Activated CD8-positive, alpha-beta T cell treated with anti-CD3 and anti-CD28 coated beads, Interleukin-2, amount 10 ng/mL, durations not matched to agents 7 days and 5 days (primary cell): ENCODE measurements around the gene ENDOV. TPM values are rescaled to one million over a fixed set of nuclear protein-coding genes. Genes with fewer than 3 reads are reported as not detected.

Experiments used
- ATAC-seq: fragments of 150-1000 bp; cut with Tn5 transposase; one replicate; pipeline ENCODE4 v1.10.0; 2021; ENCODE audit warnings: moderate library complexity
- CTCF ChIA-PET: fragments of 350-600 bp; sonication (Branson Sonifier 250); formaldehyde crosslinking; loops from one replicate; lab custom pipeline; 2021; ENCODE audit warnings: antibody characterized with exemption; lab: Charles Lee
- POLR2A ChIA-PET: fragments of 350-600 bp; sonication (Branson Sonifier 250); formaldehyde crosslinking; loops from one replicate; lab custom pipeline; 2021; ENCODE audit warnings: antibody characterized with exemption; lab: Charles Lee
- DNase-seq: peaks from one replicate; pipeline ENCODE4 v3.0.0-alpha.2; 2020
- H3K27ac Mint-ChIP-seq: one replicate; pipeline ENCODE4 v1.8.0; 2021; ENCODE audit warnings: mild to moderate bottlenecking, mixed read lengths
- H3K27me3 Mint-ChIP-seq: one replicate; pipeline ENCODE4 v1.8.0; 2021; ENCODE audit warnings: low read depth, mixed read lengths
- H3K36me3 Mint-ChIP-seq: one replicate; pipeline ENCODE4 v1.8.0; 2021; ENCODE audit warnings: low read depth, mixed read lengths
- H3K4me1 Mint-ChIP-seq: one replicate; pipeline ENCODE4 v1.8.0; 2021; ENCODE audit warnings: low read depth, mixed read lengths
- H3K4me3 Mint-ChIP-seq: one replicate; pipeline ENCODE4 v1.8.0; 2021; ENCODE audit warnings: mild to moderate bottlenecking, mixed read lengths
- H3K9me3 Mint-ChIP-seq: one replicate; pipeline ENCODE4 v1.8.0; 2022; ENCODE audit warnings: mixed read lengths; ENCODE audit not compliant: insufficient read depth
- total RNA-seq, 2 experiments: library from RNA; stranded (reverse); gene quantifications; one replicate each; pipeline ENCODE4 v1.2.3, GENCODE V29; 2021

Gene ENDOV
- 10 to 100 TPM; 15.7 to 18.7 TPM for total RNA-seq

DNA sequence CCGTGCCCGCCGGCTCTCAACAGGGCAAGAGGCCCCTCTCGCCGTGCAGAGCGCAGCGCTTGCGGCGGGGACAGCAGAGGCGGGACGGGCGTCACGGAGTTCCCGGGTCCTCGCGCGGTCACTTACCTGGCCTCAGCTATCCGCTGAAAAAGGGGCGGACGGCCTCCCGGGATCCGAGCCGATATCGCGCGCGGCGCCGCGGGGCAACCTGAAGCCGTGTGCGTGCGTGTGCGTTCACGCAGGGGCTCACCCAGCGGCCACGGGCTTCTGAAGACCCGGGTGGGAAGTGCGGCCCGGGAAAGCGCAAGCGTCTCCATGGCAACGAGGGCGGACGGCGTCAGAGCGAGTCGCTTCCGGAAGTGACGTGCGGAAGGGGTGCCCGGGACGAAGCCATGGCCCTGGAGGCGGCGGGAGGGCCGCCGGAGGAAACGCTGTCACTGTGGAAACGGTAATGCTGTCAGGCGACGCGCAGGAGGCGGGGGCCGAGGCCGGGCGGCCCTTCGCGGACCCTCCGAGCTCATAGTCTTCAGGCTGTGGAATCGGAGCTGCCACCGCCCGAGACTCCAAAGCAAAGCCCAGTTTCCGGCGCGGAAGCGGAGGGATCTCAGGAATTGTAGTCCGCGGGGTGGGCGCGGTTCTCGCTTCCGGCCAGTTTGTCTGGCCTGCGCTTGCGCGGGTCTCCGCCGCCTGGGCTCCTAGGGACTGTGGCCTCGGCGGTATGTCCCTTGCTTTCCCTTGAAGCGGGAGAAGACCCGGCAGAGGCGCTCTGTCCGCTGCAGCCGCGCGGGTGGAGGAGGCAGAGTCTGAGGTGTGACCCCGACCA lies at the start of gene ENDOV:
TSS of gene ENDOV (plus strand) at position 365 of the 823 bp plus-strand sequence. CDS start at position 393, 28 bp downstream.
- Mint-ChIP-seq H3K27ac (peak within 1 kb of the TSS; percentile 78), H3K27me3 (peaks cover 15% of the 10 kb centered on the region), H3K9me3 (no peaks in the 10 kb centered on the region), H3K4me1 (peaks cover 23% of the 10 kb centered on the region), H3K36me3 (peaks cover 5% of the 10 kb centered on the region), H3K4me3 (peak within 1 kb of the TSS; percentile 86)
- ChIA-PET CTCF (interaction anchor here (0.9 to 2.9 kb wide), 6 partner anchors 10 to 161 kb away, joined by 3 to 7 read pairs (median 3); partner anchors contain the start of gene RPTOR), POLR2A (interaction anchor here (0.9 kb wide), 1 partner anchor 40 kb away, joined by 3 read pairs; no protein-coding TSS in a partner anchor)
- DNase-seq = peak; percentile 95
- ATAC-seq = peak; percentile 89

- Mint-ChIP-seq H3K27ac (no peak overlapping the region), H3K9me3 (no peaks in the 10 kb centered on the region), H3K27me3 (no peaks in the 10 kb centered on the region), H3K4me3 (no peak overlapping the region), H3K36me3 (peaks cover 86% of the 10 kb centered on the region), H3K4me1 (no peaks in the 10 kb centered on the region)
- ChIA-PET POLR2A (interaction anchor here (0.6 kb wide), 1 partner anchor 13 kb away, joined by 3 read pairs; no protein-coding TSS in a partner anchor), CTCF (no interaction called here)
- no peak for ATAC-seq
- DNase-seq = no peak
Observed at GRCh38 chr17:80365983-80366382, 49.0 kb upstream of the ENDOV start.

- ChIA-PET POLR2A (no interaction called here), CTCF (no interaction called here)
- H3K27ac Mint-ChIP-seq = no peak overlapping the region
- no peak overlapping the region for H3K4me3 Mint-ChIP-seq
- no peak for ATAC-seq
- no peaks in the 10 kb centered on the region for H3K27me3 Mint-ChIP-seq
- H3K9me3 Mint-ChIP-seq = no peaks in the 10 kb centered on the region
- no peak for DNase-seq
- no peaks in the 10 kb centered on the region for H3K4me1 Mint-ChIP-seq
- H3K36me3 Mint-ChIP-seq = peaks cover 83% of the 10 kb centered on the region
Observed at GRCh38 chr17:80367503-80367902, 47.5 kb upstream of the ENDOV start.

- POLR2A ChIA-PET = no interaction called here
- CTCF ChIA-PET = interaction anchor here (1.2 kb wide), 1 partner anchor 9 kb away, joined by 3 read pairs; no protein-coding TSS in a partner anchor
- Mint-ChIP-seq H3K27me3 (no peaks in the 10 kb centered on the region), H3K36me3 (peaks cover 84% of the 10 kb centered on the region), H3K4me3 (no peak overlapping the region), H3K4me1 (no peaks in the 10 kb centered on the region), H3K27ac (no peak overlapping the region), H3K9me3 (no peaks in the 10 kb centered on the region)
- ATAC-seq = no peak
- no peak for DNase-seq
Observed at GRCh38 chr17:80371196-80371595, 43.8 kb upstream of the ENDOV start.

- no peaks in the 10 kb centered on the region for H3K27me3 Mint-ChIP-seq
- ChIA-PET CTCF (no interaction called here), POLR2A (no interaction called here)
- ATAC-seq = no peak
- H3K4me3 Mint-ChIP-seq = no peak overlapping the region
- DNase-seq = no peak
- H3K4me1 Mint-ChIP-seq = no peaks in the 10 kb centered on the region
- no peaks in the 10 kb centered on the region for H3K9me3 Mint-ChIP-seq
- peaks cover 85% of the 10 kb centered on the region for H3K36me3 Mint-ChIP-seq
- no peak overlapping the region for H3K27ac Mint-ChIP-seq
Observed at GRCh38 chr17:80372456-80372855, 42.5 kb upstream of the ENDOV start.

DNA sequence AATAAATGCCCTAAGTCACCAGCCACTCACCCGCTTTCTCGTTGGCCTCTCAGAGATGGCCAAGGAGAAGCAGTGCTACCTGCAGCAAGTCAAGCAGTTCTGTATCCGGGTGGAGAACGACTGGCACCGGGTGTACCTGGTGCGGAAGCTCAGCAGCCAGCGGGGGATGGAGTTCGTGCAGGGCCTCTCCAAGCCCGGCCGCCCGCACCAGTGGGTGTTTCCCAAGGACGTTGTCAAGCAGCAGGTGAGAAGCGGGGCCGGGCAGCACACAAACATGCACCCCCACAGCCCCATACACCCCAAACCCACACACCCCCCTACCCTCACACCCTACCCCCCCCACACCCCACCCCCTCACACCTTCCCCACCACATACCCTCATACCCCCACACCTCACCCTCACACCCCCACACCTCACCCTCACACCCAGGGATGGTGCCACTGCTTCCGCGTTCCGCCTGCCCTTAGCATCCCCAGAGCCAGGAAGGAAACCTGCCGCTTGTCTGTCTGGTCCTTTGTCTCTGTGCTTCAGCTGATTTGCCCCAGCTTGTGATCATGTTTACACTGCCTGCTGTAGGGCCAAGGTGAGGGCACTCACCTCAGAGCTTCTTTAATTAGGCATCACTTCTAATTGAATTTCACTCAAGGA lies 41.9 kb upstream of the ENDOV start:
- ChIA-PET CTCF (no interaction called here), POLR2A (no interaction called here)
- peak overlapping the region; percentile 73 for H3K27ac Mint-ChIP-seq
- no peaks in the 10 kb centered on the region for H3K27me3 Mint-ChIP-seq
- DNase-seq (no peak), ATAC-seq (no peak)
- H3K9me3 Mint-ChIP-seq = no peaks in the 10 kb centered on the region
- H3K4me1 Mint-ChIP-seq = no peaks in the 10 kb centered on the region
- H3K4me3 Mint-ChIP-seq = no peak overlapping the region
- peaks cover 86% of the 10 kb centered on the region for H3K36me3 Mint-ChIP-seq

- Mint-ChIP-seq H3K36me3 (peaks cover 90% of the 10 kb centered on the region), H3K4me1 (no peaks in the 10 kb centered on the region), H3K27ac (no peak overlapping the region), H3K4me3 (no peak overlapping the region), H3K27me3 (no peaks in the 10 kb centered on the region), H3K9me3 (no peaks in the 10 kb centered on the region)
- DNase-seq (no peak), ATAC-seq (no peak)
- POLR2A ChIA-PET = no interaction called here
- CTCF ChIA-PET = no interaction called here
Observed at GRCh38 chr17:80374039-80374731, 40.8 kb upstream of the ENDOV start.

- Mint-ChIP-seq H3K27me3 (no peaks in the 10 kb centered on the region), H3K4me3 (no peak overlapping the region), H3K27ac (no peak overlapping the region), H3K4me1 (no peaks in the 10 kb centered on the region), H3K36me3 (peaks cover 91% of the 10 kb centered on the region), H3K9me3 (no peaks in the 10 kb centered on the region)
- ChIA-PET CTCF (no interaction called here), POLR2A (no interaction called here)
- no peak for DNase-seq
- ATAC-seq = no peak
Observed at GRCh38 chr17:80374732-80375585, 40.0 kb upstream of the ENDOV start.

- Mint-ChIP-seq H3K4me3 (no peak overlapping the region), H3K4me1 (no peaks in the 10 kb centered on the region), H3K27me3 (no peaks in the 10 kb centered on the region), H3K9me3 (no peaks in the 10 kb centered on the region), H3K36me3 (peaks cover 94% of the 10 kb centered on the region), H3K27ac (no peak overlapping the region)
- POLR2A ChIA-PET = interaction anchor here (1.0 to 1.3 kb wide), 2 partner anchors 9 to 229 kb away, joined by 3 read pairs; no protein-coding TSS in a partner anchor
- ATAC-seq = no peak
- no peak for DNase-seq
- CTCF ChIA-PET = no interaction called here
Observed at GRCh38 chr17:80376531-80376930, 38.4 kb upstream of the ENDOV start.

GRCh38 chr17:80377798-80378197 lies 37.2 kb upstream of the ENDOV start:
- H3K27ac Mint-ChIP-seq = no peak overlapping the region
- no peak for DNase-seq
- ChIA-PET POLR2A (interaction anchor here (1.3 kb wide), 1 partner anchor 230 kb away, joined by 3 read pairs; no protein-coding TSS in a partner anchor), CTCF (interaction anchor here (1.3 kb wide), 1 partner anchor 17 kb away, joined by 4 read pairs; no protein-coding TSS in a partner anchor)
- no peak for ATAC-seq
- H3K36me3 Mint-ChIP-seq = peaks cover 91% of the 10 kb centered on the region
- H3K27me3 Mint-ChIP-seq = no peaks in the 10 kb centered on the region
- H3K4me1 Mint-ChIP-seq = no peaks in the 10 kb centered on the region
- H3K9me3 Mint-ChIP-seq = no peaks in the 10 kb centered on the region
- H3K4me3 Mint-ChIP-seq = no peak overlapping the region

DNA sequence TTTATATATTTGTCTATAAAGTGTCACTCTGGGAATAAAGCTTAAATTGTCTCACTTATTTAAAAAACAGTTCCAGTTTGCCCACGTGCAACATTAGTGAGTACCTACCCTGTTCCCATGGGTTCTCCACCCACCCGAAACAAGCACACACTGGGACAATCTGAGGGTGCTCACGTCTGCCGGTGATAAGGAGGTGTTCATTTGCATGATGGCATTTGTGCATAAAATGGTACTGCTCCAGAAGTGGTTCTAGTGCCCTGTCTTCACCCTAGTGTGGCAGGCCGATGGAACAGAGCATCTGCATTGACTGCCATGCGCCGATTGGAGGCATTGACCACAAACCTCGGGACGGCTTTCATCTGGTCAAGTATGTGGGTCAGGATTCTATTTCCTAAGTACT lies 35.6 kb upstream of the ENDOV start:
- ATAC-seq (no peak), DNase-seq (no peak)
- peaks cover 94% of the 10 kb centered on the region for H3K36me3 Mint-ChIP-seq
- ChIA-PET CTCF (no interaction called here), POLR2A (interaction anchor here (0.8 kb wide), 1 partner anchor 48 kb away, joined by 5 read pairs; no protein-coding TSS in a partner anchor)
- peaks cover 15% of the 10 kb centered on the region for H3K4me1 Mint-ChIP-seq
- no peaks in the 10 kb centered on the region for H3K9me3 Mint-ChIP-seq
- no peak overlapping the region for H3K4me3 Mint-ChIP-seq
- no peak overlapping the region for H3K27ac Mint-ChIP-seq
- H3K27me3 Mint-ChIP-seq = no peaks in the 10 kb centered on the region
